GM23338 (cell line): ENCODE results near the gene GNPTG. TPM values are rescaled to one million over a fixed set of nuclear protein-coding genes. Genes with fewer than 3 reads are reported as not detected.

Experiments
- ATAC-seq: fragments of 200-7000 bp; cut with Tn5 transposase; 3 replicates; pipeline ENCODE4 v1.9.1; 2020
- DNase-seq: peaks from one replicate; pipeline ENCODE4 v3.0.0-alpha.2; 2015; ENCODE audit warnings: low spot score
- H2AFZ ChIP-seq: fragments of 200-600 bp; sonication (generic); 2 replicates; pipeline ENCODE4 v1.8.0; 2016; ENCODE audit warnings: antibody characterized with exemption, mild to moderate bottlenecking, moderate library complexity
- H3F3A ChIP-seq: fragments of 200-600 bp; sonication (generic); replicated peaks from 2 replicates; pipeline ENCODE4 v1.8.0; 2017; ENCODE audit warnings: antibody characterized with exemption, mixed run types, low read depth
- H3K27ac ChIP-seq: fragments of 200-600 bp; sonication (generic); 2 replicates; pipeline ENCODE4 v1.6.1; 2016; ENCODE audit warnings: low read depth
- H3K27me3 ChIP-seq: fragments of 200-600 bp; sonication (generic); 2 replicates; pipeline ENCODE4 v1.8.0; 2016; ENCODE audit warnings: mild to moderate bottlenecking, mixed run types, moderate library complexity; ENCODE audit not compliant: insufficient read depth
- H3K36me3 ChIP-seq: fragments of 200-600 bp; sonication (generic); 2 replicates; pipeline ENCODE4 v1.8.0; 2016; ENCODE audit warnings: mild to moderate bottlenecking; ENCODE audit not compliant: insufficient read depth
- H3K4me1 ChIP-seq: fragments of 200-600 bp; sonication (generic); 2 replicates; pipeline ENCODE4 v1.8.0; 2016; ENCODE audit warnings: mild to moderate bottlenecking, moderate library complexity; ENCODE audit not compliant: insufficient read depth
- H3K4me2 ChIP-seq: fragments of 200-600 bp; sonication (generic); 2 replicates; pipeline ENCODE4 v1.7.1; 2017; ENCODE audit warnings: mixed run types
- H3K4me3 ChIP-seq: fragments of 200-600 bp; sonication (generic); 2 replicates; pipeline ENCODE4 v1.6.1; 2016; ENCODE audit warnings: mixed run types
- H3K79me2 ChIP-seq: fragments of 200-600 bp; sonication (generic); replicated peaks from 2 replicates; pipeline ENCODE4 v1.8.0; 2017; ENCODE audit warnings: mild to moderate bottlenecking; ENCODE audit not compliant: insufficient read depth
- H3K9me2 ChIP-seq: fragments of 200-600 bp; sonication (generic); 2 replicates; pipeline ENCODE4 v1.8.0; 2017; ENCODE audit not compliant: insufficient read depth
- H4K20me1 ChIP-seq: fragments of 200-600 bp; sonication (generic); replicated peaks from 2 replicates; pipeline ENCODE4 v1.8.0; 2017; ENCODE audit warnings: mild to moderate bottlenecking; ENCODE audit not compliant: insufficient read depth
- H3K27ac Mint-ChIP-seq: 2 replicates; pipeline ENCODE4 v1.8.0; 2020; ENCODE audit warnings: inconsistent platforms, mild to moderate bottlenecking, moderate library complexity, mixed read lengths
- H3K27me3 Mint-ChIP-seq: 3 replicates; pipeline ENCODE4 v1.8.0; 2022; ENCODE audit warnings: low read depth, mild to moderate bottlenecking, moderate library complexity, mixed read lengths, inconsistent platforms; ENCODE audit not compliant: insufficient read depth, poor library complexity
- H3K36me3 Mint-ChIP-seq: 3 replicates; pipeline ENCODE4 v1.8.0; 2021; ENCODE audit warnings: low read depth, mild to moderate bottlenecking, inconsistent platforms, moderate library complexity, mixed read lengths
- H3K4me1 Mint-ChIP-seq: 3 replicates; pipeline ENCODE4 v1.8.0; 2020; ENCODE audit warnings: mild to moderate bottlenecking, inconsistent platforms, mixed read lengths
- H3K4me3 Mint-ChIP-seq: 3 replicates; pipeline ENCODE4 v1.8.0; 2021; ENCODE audit warnings: moderate library complexity, mild to moderate bottlenecking, inconsistent platforms, mixed read lengths
- H3K9me3 Mint-ChIP-seq: 3 replicates; pipeline ENCODE4 v1.8.0; 2020; ENCODE audit warnings: moderate library complexity, mild to moderate bottlenecking, inconsistent platforms, mixed read lengths
- CREB1 ChIP-seq: fragments of 250-450 bp; sonication (Bioruptor Pico); IDR thresholded peaks from 2 replicates; pipeline ENCODE4 v1.5.0; 2020; ENCODE audit warnings: low read depth, mild to moderate bottlenecking, moderate library complexity
- JUNB ChIP-seq: IDR thresholded peaks from one replicate; pipeline ENCODE4 v1.6.1; 2016; ENCODE audit warnings: antibody characterized with exemption; ENCODE audit not compliant: unreplicated experiment
- POLR2AphosphoS5 ChIP-seq: IDR thresholded peaks from 2 replicates; pipeline ENCODE4 v1.6.1; 2016; ENCODE audit warnings: antibody characterized with exemption, low read depth
- polyA plus RNA-seq: library from polyadenylated mRNA; unstranded; fragments of >200 nt; fragmentation: Nextera tagmentation; extraction: Ambion mirVana; gene quantifications from 2 replicates; pipeline ENCODE4 v1.2.1, GENCODE V29; 2016
- total RNA-seq: library from RNA; depleted of rRNA; stranded (reverse); fragments of >200 nt; shearing (Covaris generic); gene quantifications from 2 replicates; pipeline ENCODE4 v1.2.3, GENCODE V29; 2014; rRNA removed
- TF ChIP-seq, protein P1 (sequence below): IDR thresholded peaks from 2 replicates; pipeline ENCODE4 v1.6.1; 2016; ENCODE audit warnings: antibody characterized with exemption

Gene GNPTG
- total and polyA plus RNA-seq, 2 experiments from 2014 or later = 23.3 to 41.0 TPM

DNA sequence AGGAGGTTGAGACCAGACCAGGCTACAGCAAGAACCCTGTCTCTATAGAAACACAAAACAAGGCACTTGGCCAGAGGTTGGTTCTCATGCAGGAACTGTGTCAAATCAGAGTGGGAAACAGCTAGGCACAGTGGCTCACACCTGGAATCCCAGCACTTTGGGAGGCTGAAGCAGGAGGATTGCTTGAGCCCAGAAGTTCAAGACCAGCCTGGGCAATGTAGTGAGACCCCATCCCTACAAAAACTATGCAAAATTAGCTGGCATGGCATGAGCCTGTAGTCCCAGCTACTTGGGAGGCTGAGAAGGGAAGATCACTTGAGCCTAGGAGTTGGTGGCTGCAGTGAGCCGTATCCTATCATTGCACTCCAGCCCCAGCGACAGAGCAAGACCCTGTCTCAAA lies 61.1 kb downstream of the GNPTG start:
- Histone ChIP-seq H3K4me2 (no peak overlapping the region), H4K20me1 (peaks cover 13% of the 10 kb centered on the region), H3K9me2 (no peaks in the 10 kb centered on the region), H3K79me2 (peaks cover 24% of the 10 kb centered on the region), H3F3A (peaks cover 8% of the 10 kb centered on the region; the same call in 1 of the 2 replicates), H3K4me3 (no peak overlapping the region), H3K27ac (no peak overlapping the region), H3K36me3 (no peaks in the 10 kb centered on the region), H3K27me3 (no peaks in the 10 kb centered on the region), H2AFZ (no peak overlapping the region), H3K4me1 (no peaks in the 10 kb centered on the region)
- Mint-ChIP-seq H3K4me3 (no peak overlapping the region), H3K4me1 (no peaks in the 10 kb centered on the region), H3K27ac (no peak overlapping the region), H3K9me3 (no peaks in the 10 kb centered on the region), H3K27me3 (peaks cover 5% of the 10 kb centered on the region), H3K36me3 (no peaks in the 10 kb centered on the region)
- no peak for ATAC-seq
- no peak for TF ChIP-seq POLR2AphosphoS5
- TF ChIP-seq JUNB = no peak
- TF ChIP-seq, protein P1, sequence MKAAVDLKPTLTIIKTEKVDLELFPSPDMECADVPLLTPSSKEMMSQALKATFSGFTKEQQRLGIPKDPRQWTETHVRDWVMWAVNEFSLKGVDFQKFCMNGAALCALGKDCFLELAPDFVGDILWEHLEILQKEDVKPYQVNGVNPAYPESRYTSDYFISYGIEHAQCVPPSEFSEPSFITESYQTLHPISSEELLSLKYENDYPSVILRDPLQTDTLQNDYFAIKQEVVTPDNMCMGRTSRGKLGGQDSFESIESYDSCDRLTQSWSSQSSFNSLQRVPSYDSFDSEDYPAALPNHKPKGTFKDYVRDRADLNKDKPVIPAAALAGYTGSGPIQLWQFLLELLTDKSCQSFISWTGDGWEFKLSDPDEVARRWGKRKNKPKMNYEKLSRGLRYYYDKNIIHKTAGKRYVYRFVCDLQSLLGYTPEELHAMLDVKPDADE = no peak
- TF ChIP-seq CREB1 (CRISPR knock-in tag) = no peak
- DNase-seq = no peak

Other genes starting within 250 kb of the GNPTG start
- 34.5 and 43.3 TPM in 2 replicates for gene CACNA1H, start 198.8 kb upstream of the GNPTG start, total RNA-seq
- 3.5 and 3.8 TPM in 2 replicates for gene CACNA1H, start 198.8 kb upstream of the GNPTG start, polyA plus RNA-seq
- gene TPSG1, start 126.7 kb upstream of the GNPTG start, total RNA-seq = not detected in 2 replicates
- gene TPSG1, start 126.7 kb upstream of the GNPTG start, polyA plus RNA-seq = 0.56 and 0.81 TPM in 2 replicates
- gene TPSB2, start 121.7 kb upstream of the GNPTG start, total RNA-seq = not detected in 2 replicates
- gene TPSB2, start 121.7 kb upstream of the GNPTG start, polyA plus RNA-seq = 0.23 TPM in 1 of 2 replicates, not detected in the other
- not detected in 2 replicates for gene TPSAB1, start 111.2 kb upstream of the GNPTG start, total RNA-seq
- gene TPSAB1, start 111.2 kb upstream of the GNPTG start, polyA plus RNA-seq = not detected in 2 replicates
- gene TPSD1, start 95.9 kb upstream of the GNPTG start, total RNA-seq = 0.17 TPM in 1 of 2 replicates, not detected in the other
- gene TPSD1, start 95.9 kb upstream of the GNPTG start, polyA plus RNA-seq = not detected in 2 replicates
- gene UBE2I, start 42.3 kb upstream of the GNPTG start, total RNA-seq = 116 and 117 TPM in 2 replicates
- gene UBE2I, start 42.3 kb upstream of the GNPTG start, polyA plus RNA-seq = 216 and 220 TPM in 2 replicates
- gene BAIAP3, start 18.3 kb upstream of the GNPTG start, total RNA-seq = 13.0 and 23.0 TPM in 2 replicates
- gene BAIAP3, start 18.3 kb upstream of the GNPTG start, polyA plus RNA-seq = 4.2 and 5.2 TPM in 2 replicates
- gene TSR3, start 53 bp upstream of the GNPTG start, total RNA-seq = 97.3 and 98.8 TPM in 2 replicates
- gene TSR3, start 53 bp upstream of the GNPTG start, polyA plus RNA-seq = 54.1 and 58.5 TPM in 2 replicates
- gene UNKL, start 62.8 kb downstream of the GNPTG start, total RNA-seq = 24.8 and 28.7 TPM in 2 replicates
- gene UNKL, start 62.8 kb downstream of the GNPTG start, polyA plus RNA-seq = 10.8 and 16.7 TPM in 2 replicates
- 14.2 and 23.9 TPM in 2 replicates for gene UQCC4, start 68.8 kb downstream of the GNPTG start, total RNA-seq
- gene UQCC4, start 68.8 kb downstream of the GNPTG start, polyA plus RNA-seq = 25.8 and 27.1 TPM in 2 replicates
- not detected in 2 replicates for gene PERCC1, start 79.1 kb downstream of the GNPTG start, total RNA-seq
- not detected in 2 replicates for gene PERCC1, start 79.1 kb downstream of the GNPTG start, polyA plus RNA-seq
- gene CCDC154, start 92.6 kb downstream of the GNPTG start, total RNA-seq = not detected in 2 replicates
- gene CCDC154, start 92.6 kb downstream of the GNPTG start, polyA plus RNA-seq = 0.31 and 0.49 TPM in 2 replicates
- gene CLCN7, start 123.1 kb downstream of the GNPTG start, total RNA-seq = 35.9 and 53.8 TPM in 2 replicates
- gene CLCN7, start 123.1 kb downstream of the GNPTG start, polyA plus RNA-seq = 13.8 and 17.4 TPM in 2 replicates
- not detected in 2 replicates for gene PTX4, start 137.0 kb downstream of the GNPTG start, total RNA-seq
- gene PTX4, start 137.0 kb downstream of the GNPTG start, polyA plus RNA-seq = not detected in 2 replicates
- gene TELO2, start 141.4 kb downstream of the GNPTG start, total RNA-seq = 71.7 and 76.0 TPM in 2 replicates
- 45.4 and 49.8 TPM in 2 replicates for gene TELO2, start 141.4 kb downstream of the GNPTG start, polyA plus RNA-seq
- 0.14 TPM in 1 of 2 replicates, not detected in the other for gene TMEM204, start 181.7 kb downstream of the GNPTG start, total RNA-seq
- 0.21 and 0.23 TPM in 2 replicates for gene TMEM204, start 181.7 kb downstream of the GNPTG start, polyA plus RNA-seq